T47D (cell line): Measurements from ENCODE around the gene DIRAS2.
"Not testable (repeated sequence)": the region's sequence is repeated elsewhere in the genome, so short reads cannot be mapped to it uniquely, and the experiment has no call there.

Experiments
- DNase-seq, 2 experiments: peaks; one replicate each; pipeline versions ENCODE4 v3.0.0 to v3.0.0-alpha.2; 2011 to 2012; ENCODE audit warnings: low read depth in 1 of 2, low spot score in 1 of 2
- JUND ChIP-seq: IDR thresholded peaks from 2 replicates; pipeline ENCODE4 v1.6.1; 2012; ENCODE audit warnings: low read depth
- in situ Hi-C: cut with HindIII; loops from 2 replicates; pipeline ENCODE4 v1.10.0; 2016; ENCODE audit warnings: low sequenced_read_pairs, low pct_unique_long_range_greater_than_20kb

DIRAS2 gene

GRCh38 chr9:90642570-90643539 lies at the start of gene DIRAS2:
DIRAS2 (minus strand) TSS chr9:90642824; CDS start chr9:90613827, 28,997 bp downstream.
- no peak for TF ChIP-seq JUND
- in situ Hi-C loops: no loop called here
- DNase-seq: peak; percentile 31 to 86

- no peak for TF ChIP-seq JUND
- DNase-seq: no peak
- in situ Hi-C loops: no loop called here
These were observed 42.1 kb upstream of the DIRAS2 start for GRCh38 chr9:90684736-90685135.

- in situ Hi-C loops: no loop called here
- DNase-seq: no peak
- TF ChIP-seq JUND: no peak
These were observed 41.5 kb upstream of the DIRAS2 start for GRCh38 chr9:90684106-90684505.

- no peak for DNase-seq
- no peak for TF ChIP-seq JUND
- in situ Hi-C loops: no loop called here
These were observed 37.9 kb upstream of the DIRAS2 start for GRCh38 chr9:90680534-90680933.

- in situ Hi-C loops: no loop called here
- no peak for TF ChIP-seq JUND
- DNase-seq: no peak
These were observed 22.4 kb upstream of the DIRAS2 start for GRCh38 chr9:90665072-90665471.

- in situ Hi-C loops: no loop called here
- DNase-seq: no peak
- TF ChIP-seq JUND: no peak
These were observed 17.2 kb upstream of the DIRAS2 start for GRCh38 chr9:90659650-90660364.

- TF ChIP-seq JUND: no peak
- in situ Hi-C loops: no loop called here
These were observed 16.2 kb upstream of the DIRAS2 start for GRCh38 chr9:90658783-90659182.

GRCh38 chr9:90658181-90658580 lies 15.6 kb upstream of the DIRAS2 start:
- in situ Hi-C loops: no loop called here
- no peak for TF ChIP-seq JUND

More at GRCh38 chr9:90658783-90659182, 16.2 kb upstream of the DIRAS2 start:
- DNase-seq: no peak

GRCh38 chr9:90656876-90657275 lies 14.3 kb upstream of the DIRAS2 start:
- in situ Hi-C loops, DNase-seq: not testable (repeated sequence)

More at GRCh38 chr9:90658181-90658580, 15.6 kb upstream of the DIRAS2 start:
- no peak for DNase-seq

GRCh38 chr9:90651246-90651645 lies 8.6 kb upstream of the DIRAS2 start:
- no peak for TF ChIP-seq JUND
- in situ Hi-C loops: no loop called here
- DNase-seq: no peak

- no peak for TF ChIP-seq JUND
- no peak for DNase-seq
- in situ Hi-C loops: no loop called here
These were observed 5.2 kb upstream of the DIRAS2 start for GRCh38 chr9:90647843-90648242.

- in situ Hi-C loops: no loop called here
- no peak for TF ChIP-seq JUND
- peak in 1 of 2 experiments; percentile 19 for DNase-seq
These were observed 3.1 kb upstream of the DIRAS2 start for GRCh38 chr9:90645721-90646120.

GRCh38 chr9:90641884-90642487 lies 638 bp downstream of the DIRAS2 start:
- in situ Hi-C loops: no loop called here
- no peak for DNase-seq
- TF ChIP-seq JUND: no peak
